B cell (primary cell): ENCODE data around the gene ANAPC2.

Source experiments
- CTCF ChIP-seq: fragments of 200-600 bp; IDR thresholded peaks from one replicate; pipeline ENCODE4 v1.8.0; 2022; ENCODE audit warnings: antibody characterized with exemption, mild to moderate bottlenecking
- EZH2 ChIP-seq: IDR thresholded peaks from 2 replicates; pipeline ENCODE4 v1.6.1; 2012; ENCODE audit warnings: borderline replicate concordance, low read depth, mild to moderate bottlenecking, moderate library complexity, low read length; ENCODE audit not compliant: insufficient read depth, poor library complexity, severe bottlenecking

GRCh38 chr9:137157618-137158415 is 30.5 kb downstream of the ANAPC2 start:
- TF ChIP-seq EZH2: no peak
- TF ChIP-seq CTCF: no peak
